OCI-LY3 (cell line): ENCODE results near the gene ERBB4.

Experiments used
- H2AFZ ChIP-seq: fragments of 200-600, 300-600 bp; shearing (Covaris generic); 2 replicates; pipeline ENCODE4 v1.6.0; 2014; ENCODE audit warnings: antibody characterized with exemption, low read depth, low read length
- H3K27ac ChIP-seq: fragments of 200-600, 300-600 bp; sonication (generic); 2 replicates; pipeline ENCODE4 v1.5.1; 2014; ENCODE audit warnings: mild to moderate bottlenecking, low read length, moderate library complexity, mixed read lengths
- H3K27me3 ChIP-seq: fragments of 200-600, 300-600 bp; sonication (generic); 2 replicates; pipeline ENCODE4 v1.6.1; 2014; ENCODE audit warnings: low read depth, low read length, mixed read lengths
- H3K36me3 ChIP-seq: fragments of 200-600, 300-600 bp; sonication (generic); replicated peaks from 2 replicates; pipeline ENCODE3; 2014; ENCODE audit warnings: low read depth, low read length, mixed read lengths
- H3K4me1 ChIP-seq: fragments of 300-600, 200-600 bp; sonication (generic); 2 replicates; pipeline ENCODE4 v1.6.1; 2014; ENCODE audit warnings: low read length, mixed read lengths
- H3K4me2 ChIP-seq: fragments of 200-600, 300-600 bp; sonication (generic); 2 replicates; pipeline ENCODE4 v1.6.1; 2014; ENCODE audit warnings: low read length, mixed read lengths
- H3K4me3 ChIP-seq: fragments of 300-600, 200-600 bp; sonication (generic); 2 replicates; pipeline ENCODE4 v1.5.1; 2014; ENCODE audit warnings: antibody characterized with exemption, mild to moderate bottlenecking, low read length, moderate library complexity
- H3K79me2 ChIP-seq: fragments of 300-600, 200-600 bp; shearing (Covaris generic); 2 replicates; pipeline ENCODE4 v1.6.1; 2014; ENCODE audit warnings: mild to moderate bottlenecking, low read length, mixed read lengths
- H3K9ac ChIP-seq: fragments of 300-600, 200-600 bp; shearing (Covaris generic); 2 replicates; pipeline ENCODE4 v1.6.0; 2014; ENCODE audit warnings: mild to moderate bottlenecking, low read length, moderate library complexity
- H3K9me3 ChIP-seq: fragments of 200-600, 300-600 bp; shearing (Covaris generic); 2 replicates; pipeline ENCODE4 v1.6.1; 2014; ENCODE audit warnings: low read length, mixed read lengths; ENCODE audit not compliant: insufficient read depth
- H4K20me1 ChIP-seq: fragments of 200-600, 300-600 bp; sonication (generic); 2 replicates; pipeline ENCODE4 v1.6.1; 2016; ENCODE audit warnings: low read length, mixed read lengths; ENCODE audit not compliant: insufficient read depth
- EZH2phosphoT487 ChIP-seq: fragments of 200-600 bp; shearing (Covaris generic); IDR thresholded peaks from 2 replicates; pipeline ENCODE4 v1.6.1; 2018; ENCODE audit warnings: antibody characterized with exemption, mixed run types, low read depth
- TF ChIP-seq, protein P1 (sequence below): fragments of 200-600, 300-600 bp; sonication (generic); IDR thresholded peaks from 2 replicates; pipeline ENCODE4 v1.5.1; 2014; ENCODE audit warnings: antibody characterized with exemption, low read length, low read depth

Gene ERBB4

DNA sequence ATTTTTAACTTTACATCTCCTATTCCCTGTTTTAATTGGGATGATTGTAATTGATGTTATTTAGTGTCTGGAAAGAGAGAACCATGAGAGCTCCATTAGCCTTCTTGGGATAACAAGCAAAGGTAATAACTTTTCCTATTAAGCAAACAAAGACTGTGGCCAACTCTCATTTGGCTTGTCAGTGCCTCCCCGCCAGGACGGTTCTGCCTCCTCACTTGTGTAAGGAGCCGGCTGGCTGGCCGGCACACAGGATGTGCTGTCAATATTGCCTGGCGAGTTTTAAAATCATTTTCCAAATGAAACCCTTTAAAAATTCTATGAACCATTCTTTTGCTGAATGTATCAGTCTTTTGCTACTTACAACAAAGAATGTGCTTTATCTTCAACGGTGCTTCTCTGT is 1083.9 kb downstream of the ERBB4 start:
- H3K9me3 ChIP-seq: no peaks in the 10 kb centered on the region
- no peak overlapping the region for H3K4me3 ChIP-seq
- no peaks in the 10 kb centered on the region for H3K36me3 ChIP-seq
- no peak overlapping the region for H3K27ac ChIP-seq
- peaks cover 10% of the 10 kb centered on the region for H3K4me1 ChIP-seq
- no peaks in the 10 kb centered on the region for H3K27me3 ChIP-seq
- H3K9ac ChIP-seq: no peak overlapping the region
- no peak overlapping the region for H3K4me2 ChIP-seq
- TF ChIP-seq, protein P1, sequence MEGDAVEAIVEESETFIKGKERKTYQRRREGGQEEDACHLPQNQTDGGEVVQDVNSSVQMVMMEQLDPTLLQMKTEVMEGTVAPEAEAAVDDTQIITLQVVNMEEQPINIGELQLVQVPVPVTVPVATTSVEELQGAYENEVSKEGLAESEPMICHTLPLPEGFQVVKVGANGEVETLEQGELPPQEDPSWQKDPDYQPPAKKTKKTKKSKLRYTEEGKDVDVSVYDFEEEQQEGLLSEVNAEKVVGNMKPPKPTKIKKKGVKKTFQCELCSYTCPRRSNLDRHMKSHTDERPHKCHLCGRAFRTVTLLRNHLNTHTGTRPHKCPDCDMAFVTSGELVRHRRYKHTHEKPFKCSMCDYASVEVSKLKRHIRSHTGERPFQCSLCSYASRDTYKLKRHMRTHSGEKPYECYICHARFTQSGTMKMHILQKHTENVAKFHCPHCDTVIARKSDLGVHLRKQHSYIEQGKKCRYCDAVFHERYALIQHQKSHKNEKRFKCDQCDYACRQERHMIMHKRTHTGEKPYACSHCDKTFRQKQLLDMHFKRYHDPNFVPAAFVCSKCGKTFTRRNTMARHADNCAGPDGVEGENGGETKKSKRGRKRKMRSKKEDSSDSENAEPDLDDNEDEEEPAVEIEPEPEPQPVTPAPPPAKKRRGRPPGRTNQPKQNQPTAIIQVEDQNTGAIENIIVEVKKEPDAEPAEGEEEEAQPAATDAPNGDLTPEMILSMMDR: no peak
- no peak for TF ChIP-seq EZH2phosphoT487
- no peaks in the 10 kb centered on the region for H3K79me2 ChIP-seq
- no peak overlapping the region for H2AFZ ChIP-seq
- no peaks in the 10 kb centered on the region for H4K20me1 ChIP-seq

DNA sequence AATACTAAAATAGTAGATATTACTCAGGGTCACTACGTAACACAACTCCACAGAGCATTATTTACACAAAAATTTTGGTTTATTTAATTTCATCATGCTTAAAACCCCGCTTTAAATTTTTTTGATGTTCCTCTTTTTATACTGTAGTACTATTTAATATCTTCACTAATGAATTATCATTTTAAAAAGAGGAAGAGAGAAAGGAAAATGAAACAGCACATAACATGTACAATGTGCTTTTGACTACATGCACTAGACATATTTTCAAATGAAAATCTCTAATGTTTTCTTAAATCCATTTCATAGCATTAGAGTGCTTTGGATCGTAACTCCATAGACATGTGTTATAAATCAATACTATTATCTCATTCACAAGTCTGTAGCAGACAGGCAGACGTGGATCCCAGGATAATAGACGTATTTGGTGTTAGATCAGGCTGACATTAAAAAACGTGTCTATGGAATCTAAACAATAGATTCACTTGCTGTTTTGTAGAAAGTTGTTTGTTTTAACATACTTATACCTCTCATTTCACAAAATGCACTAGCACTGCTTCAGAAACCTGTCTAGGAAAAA is 1085.2 kb downstream of the ERBB4 start:
- Histone ChIP-seq H3K36me3 (no peaks in the 10 kb centered on the region), H3K27me3 (no peaks in the 10 kb centered on the region), H3K9ac (no peak overlapping the region), H3K9me3 (no peaks in the 10 kb centered on the region), H3K4me2 (peak overlapping the region; percentile 68), H3K79me2 (no peaks in the 10 kb centered on the region), H4K20me1 (no peaks in the 10 kb centered on the region), H2AFZ (peak overlapping the region; percentile 20; the same call in 1 of the 2 replicates), H3K27ac (no peak overlapping the region), H3K4me1 (peaks cover 10% of the 10 kb centered on the region), H3K4me3 (peak overlapping the region; percentile 52)
- TF ChIP-seq, protein P1: no peak
- TF ChIP-seq EZH2phosphoT487: no peak

DNA sequence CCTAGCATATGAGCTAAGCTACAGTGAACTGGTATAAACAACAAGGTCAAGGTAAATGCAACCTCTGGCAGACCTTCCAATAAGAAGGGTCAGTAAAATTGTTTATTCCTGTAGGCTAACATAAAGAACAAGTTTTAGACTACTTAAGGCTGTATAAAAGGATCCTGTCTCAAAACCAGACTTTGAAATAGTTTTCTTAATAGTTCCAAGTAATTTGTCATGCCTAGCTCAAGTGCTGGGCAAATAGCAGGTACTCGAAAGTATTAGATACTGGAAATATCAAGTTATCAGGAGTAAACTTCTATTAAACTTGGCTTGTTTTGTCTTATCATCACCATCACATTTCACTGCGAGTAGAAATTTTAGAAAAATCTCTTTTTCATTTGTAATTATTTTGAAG is 1087.0 kb downstream of the ERBB4 start:
- no peak overlapping the region for H3K9ac ChIP-seq
- no peak overlapping the region for H3K4me3 ChIP-seq
- H3K27me3 ChIP-seq: no peaks in the 10 kb centered on the region
- H3K36me3 ChIP-seq: no peaks in the 10 kb centered on the region
- H3K27ac ChIP-seq: no peak overlapping the region
- H3K4me2 ChIP-seq: no peak overlapping the region
- H3K79me2 ChIP-seq: no peaks in the 10 kb centered on the region
- H3K9me3 ChIP-seq: no peaks in the 10 kb centered on the region
- TF ChIP-seq, protein P1: no peak
- no peak for TF ChIP-seq EZH2phosphoT487
- H2AFZ ChIP-seq: no peak overlapping the region
- peaks cover 22% of the 10 kb centered on the region for H3K4me1 ChIP-seq
- H4K20me1 ChIP-seq: no peaks in the 10 kb centered on the region

DNA sequence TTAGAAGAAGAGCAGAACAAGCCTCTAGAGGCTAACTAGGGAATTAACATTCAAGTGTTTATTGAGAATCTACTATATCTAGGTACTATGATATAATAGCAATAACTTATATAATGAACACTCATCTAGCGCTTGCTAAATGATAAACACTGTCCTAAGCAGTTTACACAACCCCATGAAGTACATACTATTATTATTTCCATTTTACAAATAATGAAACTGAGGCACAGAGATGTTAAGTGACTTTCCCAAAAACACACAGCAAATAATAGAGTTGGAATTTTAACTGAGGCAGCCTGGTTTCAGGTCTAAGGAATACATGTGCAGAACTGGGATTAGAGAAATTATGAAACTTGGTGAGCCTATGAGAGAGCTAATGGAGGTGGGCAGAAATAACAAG is 1088.8 kb downstream of the ERBB4 start:
- Histone ChIP-seq H3K4me1 (peaks cover 22% of the 10 kb centered on the region), H3K27me3 (no peaks in the 10 kb centered on the region), H3K36me3 (no peaks in the 10 kb centered on the region), H2AFZ (no peak overlapping the region), H3K27ac (no peak overlapping the region), H3K9me3 (no peaks in the 10 kb centered on the region), H3K79me2 (no peaks in the 10 kb centered on the region), H3K4me2 (no peak overlapping the region), H3K4me3 (no peak overlapping the region), H3K9ac (no peak overlapping the region), H4K20me1 (no peaks in the 10 kb centered on the region)
- TF ChIP-seq, protein P1: no peak
- TF ChIP-seq EZH2phosphoT487: no peak
